Activated CD4-positive, alpha-beta T cell treated with anti-CD3 and anti-CD28 coated beads for 1 hour (primary cell): Measurements from ENCODE around the gene CORO6.

Experiments used
- DNase-seq: peaks from one replicate; pipeline ENCODE4 v3.0.0-alpha.2; 2020

The CORO6 gene

DNA sequence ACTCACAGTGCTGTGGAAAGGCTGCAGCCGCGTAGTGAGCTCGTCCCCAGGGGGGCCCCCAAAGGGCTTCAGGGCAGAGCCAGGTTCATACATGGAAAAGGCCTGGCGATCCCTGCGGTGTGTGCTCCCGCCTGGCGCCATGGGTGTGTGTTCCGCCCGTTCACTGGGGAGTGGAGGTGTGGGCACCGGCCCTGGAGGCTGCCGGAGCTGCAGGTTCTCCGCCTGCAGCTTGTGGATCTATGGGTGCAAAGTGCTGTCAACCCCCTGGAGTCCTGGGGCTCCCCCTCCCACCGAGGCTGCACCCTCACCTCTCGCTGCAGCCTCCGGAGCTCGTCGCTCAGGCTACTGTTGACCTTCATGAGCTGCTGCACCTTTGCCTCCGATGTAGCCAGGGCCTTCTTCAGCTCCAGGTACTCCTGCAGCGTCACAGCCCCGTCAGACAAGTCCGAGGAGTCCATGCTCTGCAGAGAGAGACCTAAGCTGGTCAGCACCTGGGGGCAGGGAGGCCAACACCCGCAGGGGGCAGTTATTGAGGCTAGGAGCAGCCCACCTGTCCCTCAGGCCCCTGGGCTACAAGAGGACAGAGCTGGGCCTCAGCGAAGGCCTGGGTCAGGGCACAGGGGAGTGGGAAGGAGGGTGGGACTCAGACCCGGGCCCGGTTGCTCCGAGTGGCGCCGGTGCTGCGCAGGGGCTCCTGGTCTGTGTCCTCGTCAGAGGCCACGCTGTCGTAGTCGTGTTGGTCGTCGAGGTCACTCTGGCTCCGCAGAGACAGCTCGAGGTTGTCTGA, 46.3 kb downstream of the CORO6 start:
- DNase-seq: no peak

DNA sequence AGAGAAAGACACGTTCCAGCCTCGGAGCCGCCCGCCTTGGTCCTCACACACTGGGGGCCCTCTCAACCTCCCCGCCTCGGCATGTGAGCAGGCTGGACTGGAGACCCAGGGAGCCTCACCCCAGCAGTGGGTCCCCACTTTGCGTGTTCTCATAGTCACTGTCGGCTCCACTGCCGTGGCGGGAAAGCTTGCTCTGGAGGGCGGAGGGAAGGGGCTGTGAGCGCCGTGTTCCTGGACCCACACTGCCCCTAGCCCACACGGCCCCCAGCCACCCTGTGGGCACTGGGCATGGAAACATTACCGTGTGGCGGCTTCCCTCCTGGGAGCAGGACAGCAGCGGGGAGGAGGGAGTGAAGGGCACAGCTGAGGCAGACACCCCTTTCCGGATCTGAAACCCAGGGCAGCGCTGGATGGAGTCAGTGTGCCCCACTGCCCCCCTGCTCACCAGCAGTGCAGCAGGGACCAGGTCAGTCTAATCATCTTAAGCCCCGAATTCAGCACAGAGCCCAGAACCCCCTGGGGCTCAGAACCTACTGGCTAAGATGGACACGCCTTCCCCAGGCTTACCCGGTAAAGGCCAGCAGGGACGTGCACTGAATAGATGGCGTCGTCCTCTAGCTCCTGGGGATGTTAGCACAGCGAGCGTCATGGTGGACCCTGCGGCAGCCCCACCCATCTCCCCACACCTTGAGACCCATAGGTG, 47.0 kb downstream of the CORO6 start:
- no peak for DNase-seq

DNA sequence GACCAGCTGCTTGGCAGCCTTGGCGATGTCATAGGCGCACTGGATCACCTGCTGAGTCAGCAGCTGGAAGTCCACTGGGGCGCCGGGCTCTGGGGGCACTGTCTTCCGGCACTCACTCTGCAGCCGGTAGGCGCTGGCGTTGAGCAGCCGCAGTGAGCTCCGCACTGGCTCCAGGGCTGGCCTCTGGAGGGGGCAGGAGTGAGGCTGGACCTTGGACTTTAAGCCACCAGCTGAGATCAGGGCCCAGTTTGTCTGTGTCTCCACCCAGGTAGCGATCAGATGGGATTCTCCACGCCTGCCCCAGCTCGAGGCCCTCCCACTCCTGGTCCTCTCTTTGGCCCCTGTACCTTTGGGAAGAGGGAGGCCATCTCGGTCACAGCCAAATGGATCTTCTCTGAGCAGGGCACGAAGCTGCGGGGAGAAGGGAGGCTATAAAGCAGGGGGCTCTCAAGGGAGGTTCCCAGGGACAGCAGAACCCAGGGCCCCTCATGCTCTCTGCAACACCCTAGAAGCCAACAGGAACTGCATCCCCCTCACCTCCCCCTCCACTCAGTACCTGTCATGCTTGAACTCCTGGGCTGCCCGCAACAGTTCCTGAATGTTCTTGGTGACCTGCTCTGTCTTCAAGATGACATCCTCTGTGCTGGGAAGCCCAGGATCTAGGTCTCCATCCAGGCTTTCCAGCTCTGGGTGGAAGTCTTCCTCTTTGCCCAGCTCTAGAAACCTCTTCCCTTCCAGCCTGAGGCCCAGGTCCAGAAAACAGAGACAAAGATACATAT, 47.8 kb downstream of the CORO6 start:
- DNase-seq: no peak

DNA sequence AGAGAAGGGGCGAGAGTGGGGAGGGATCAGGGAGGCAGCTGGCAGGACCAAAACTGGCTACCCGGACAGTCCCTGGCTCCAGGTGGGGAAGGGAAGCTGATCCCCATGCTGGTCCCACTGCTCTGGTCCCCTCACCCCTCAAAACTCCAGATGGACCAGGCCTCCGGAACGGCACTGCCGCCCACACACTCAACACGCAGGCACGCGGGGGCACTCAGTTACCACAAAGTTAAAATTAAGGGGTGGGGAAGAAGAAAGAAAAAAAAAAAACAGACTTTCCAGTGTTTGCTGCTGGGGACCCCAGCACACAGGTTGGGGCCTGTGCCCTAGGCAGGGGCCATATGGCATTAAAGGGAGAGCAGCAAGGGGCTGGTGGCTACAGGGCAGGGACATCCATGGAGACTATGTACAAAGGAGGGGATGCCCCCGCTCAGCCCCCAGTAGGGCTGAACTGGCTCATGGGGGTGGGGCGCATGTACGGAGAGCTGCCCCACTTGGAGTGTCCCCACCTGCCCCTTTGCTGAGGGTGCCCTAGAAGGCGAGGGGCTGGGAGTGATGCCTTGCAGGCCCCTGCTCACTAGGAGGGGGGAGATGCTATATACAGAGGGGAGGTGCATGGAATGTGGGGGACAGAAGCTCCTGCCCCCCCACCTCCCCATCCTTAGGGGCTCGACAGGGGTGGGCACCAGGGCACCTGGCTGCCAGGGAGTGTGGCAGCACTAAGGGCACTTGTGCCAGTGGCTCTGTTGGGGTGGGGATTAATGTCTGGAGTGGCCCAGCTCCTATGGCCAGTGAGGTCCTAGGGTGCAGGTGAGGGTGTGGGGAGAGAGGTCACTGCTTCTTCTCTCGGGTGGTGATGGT, 48.6 kb downstream of the CORO6 start:
- no peak for DNase-seq

DNA sequence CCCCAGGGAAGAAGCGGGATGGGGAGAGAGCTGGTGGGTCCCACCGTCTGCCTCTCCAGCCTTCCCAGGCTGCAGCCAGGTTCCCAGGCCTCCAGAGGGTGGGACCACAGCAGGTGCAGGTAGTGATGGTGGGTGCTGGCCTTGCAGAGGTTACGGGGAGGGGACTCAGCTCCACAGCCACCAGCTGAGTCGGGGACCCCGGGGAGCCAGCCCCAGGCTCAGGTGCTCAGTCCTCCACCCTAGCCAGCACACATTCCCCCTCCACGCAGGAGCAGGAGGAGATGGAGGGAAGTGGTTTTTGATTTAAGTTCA, 49.2 kb downstream of the CORO6 start:
- no peak for DNase-seq

DNA sequence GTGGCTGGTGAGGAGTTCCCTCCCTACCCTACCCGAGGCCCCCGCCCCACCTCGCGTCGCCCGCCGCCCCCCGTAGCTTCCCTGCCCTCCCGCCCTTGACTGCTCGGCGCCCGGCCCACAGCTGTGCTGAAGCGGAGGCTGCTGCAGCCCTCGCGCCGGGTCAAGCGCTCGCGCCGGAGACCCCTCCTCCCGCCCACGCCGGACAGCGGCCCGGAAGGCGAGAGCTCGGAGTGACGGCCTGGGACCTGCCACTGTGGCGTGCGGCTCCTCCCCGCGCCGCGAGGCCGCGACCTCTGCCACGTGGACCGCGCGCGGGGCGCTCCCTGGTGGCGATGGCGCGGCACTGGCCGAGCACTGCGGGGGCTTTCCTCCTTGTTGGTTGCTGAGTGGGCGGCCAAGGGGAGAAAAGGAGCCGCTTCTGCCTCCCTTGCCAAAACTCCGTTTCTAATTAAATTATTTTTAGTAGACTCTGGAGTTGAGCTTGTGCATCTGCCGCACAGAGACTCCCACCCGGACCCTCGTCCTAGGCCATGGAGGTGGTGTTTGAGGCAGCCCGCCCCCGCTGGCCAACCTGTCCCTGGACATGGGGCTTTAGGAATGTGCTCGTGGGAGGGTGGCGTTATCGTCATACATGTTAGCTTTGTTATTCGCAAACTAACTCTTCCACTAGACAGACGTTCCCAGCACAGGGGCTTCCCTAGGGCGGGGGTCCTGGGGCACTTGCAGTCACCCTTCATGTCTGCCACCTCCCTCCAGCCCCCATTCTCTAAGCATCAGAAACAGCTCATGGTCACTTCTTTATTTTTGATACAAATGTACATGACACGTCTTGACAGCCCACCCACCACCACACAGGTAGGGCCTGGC, 49.8 kb downstream of the CORO6 start:
- DNase-seq: peak; percentile 47

DNA sequence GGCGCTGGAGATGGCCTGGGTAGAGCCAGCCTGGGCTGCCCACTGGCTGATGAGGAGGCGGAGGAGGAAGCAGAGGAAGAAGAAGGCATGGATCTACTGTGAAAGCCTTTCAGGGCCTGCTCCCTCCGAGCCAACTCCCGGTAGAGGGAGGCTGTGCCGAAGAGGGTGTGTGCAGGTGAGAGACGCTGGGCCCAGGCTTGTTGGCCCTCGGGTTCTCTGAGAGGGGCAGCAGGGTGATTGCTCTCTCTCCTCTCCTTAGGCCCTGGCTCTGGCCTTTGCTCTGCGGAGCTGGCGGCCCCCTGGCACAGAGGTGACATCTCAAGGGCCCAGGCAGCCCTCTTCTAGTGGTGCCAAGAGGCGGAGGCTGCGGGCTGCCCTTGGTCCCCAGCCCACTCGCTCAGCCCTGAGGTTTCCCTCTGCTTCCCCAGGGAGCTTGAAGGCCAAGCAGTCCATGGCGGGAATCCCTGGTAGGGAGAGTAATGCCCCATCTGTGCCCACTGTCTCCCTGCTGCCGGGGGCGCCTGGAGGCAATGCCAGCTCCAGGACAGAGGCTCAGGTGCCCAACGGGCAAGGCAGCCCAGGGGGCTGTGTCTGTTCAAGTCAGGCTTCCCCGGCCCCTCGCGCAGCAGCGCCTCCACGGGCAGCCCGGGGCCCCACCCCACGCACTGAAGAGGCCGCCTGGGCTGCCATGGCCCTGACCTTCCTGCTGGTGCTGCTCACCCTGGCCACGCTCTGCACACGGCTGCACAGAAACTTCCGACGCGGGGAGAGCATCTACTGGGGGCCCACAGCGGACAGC, 50.6 kb downstream of the CORO6 start:
- no peak for DNase-seq

DNA sequence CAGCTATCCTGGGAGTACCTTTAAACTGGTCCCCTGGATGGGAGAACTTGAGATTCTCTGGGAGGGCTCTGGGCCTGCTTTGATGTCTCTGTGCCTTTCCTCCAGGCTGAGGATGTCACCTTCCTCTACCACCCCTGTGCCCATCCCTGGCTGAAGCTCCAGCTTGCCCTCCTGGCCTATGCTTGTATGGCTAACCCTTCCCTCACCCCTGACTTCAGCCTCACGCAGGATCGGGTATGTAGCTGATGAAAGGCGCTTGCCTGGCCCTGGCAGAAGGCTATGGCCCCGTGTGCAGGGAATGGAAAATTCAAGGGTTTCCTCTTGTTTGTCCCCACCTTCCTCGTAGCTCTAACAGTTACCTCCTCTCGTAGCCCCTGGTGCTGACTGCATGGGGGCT, 51.2 kb downstream of the CORO6 start:
- no peak for DNase-seq

DNA sequence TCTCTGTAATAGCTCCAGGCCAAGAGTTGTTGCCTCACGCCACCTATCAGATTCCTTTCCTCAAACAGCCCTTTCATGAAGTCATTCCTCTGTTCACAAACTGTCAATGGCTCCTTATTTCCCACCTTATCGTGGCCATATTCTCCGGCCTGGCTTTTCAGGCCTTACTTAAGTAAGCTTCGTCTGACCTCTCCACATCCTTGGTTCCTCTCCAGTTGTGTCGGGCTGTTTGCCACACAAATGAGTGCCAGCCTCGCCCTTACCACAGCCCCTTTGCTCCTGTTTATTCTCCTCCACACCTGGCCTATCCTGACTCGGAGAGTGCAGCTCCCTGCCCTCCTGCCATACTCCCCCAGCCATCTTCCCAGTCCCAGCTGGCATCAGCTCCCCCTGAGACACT, 52.2 kb downstream of the CORO6 start:
- DNase-seq: no peak

DNA sequence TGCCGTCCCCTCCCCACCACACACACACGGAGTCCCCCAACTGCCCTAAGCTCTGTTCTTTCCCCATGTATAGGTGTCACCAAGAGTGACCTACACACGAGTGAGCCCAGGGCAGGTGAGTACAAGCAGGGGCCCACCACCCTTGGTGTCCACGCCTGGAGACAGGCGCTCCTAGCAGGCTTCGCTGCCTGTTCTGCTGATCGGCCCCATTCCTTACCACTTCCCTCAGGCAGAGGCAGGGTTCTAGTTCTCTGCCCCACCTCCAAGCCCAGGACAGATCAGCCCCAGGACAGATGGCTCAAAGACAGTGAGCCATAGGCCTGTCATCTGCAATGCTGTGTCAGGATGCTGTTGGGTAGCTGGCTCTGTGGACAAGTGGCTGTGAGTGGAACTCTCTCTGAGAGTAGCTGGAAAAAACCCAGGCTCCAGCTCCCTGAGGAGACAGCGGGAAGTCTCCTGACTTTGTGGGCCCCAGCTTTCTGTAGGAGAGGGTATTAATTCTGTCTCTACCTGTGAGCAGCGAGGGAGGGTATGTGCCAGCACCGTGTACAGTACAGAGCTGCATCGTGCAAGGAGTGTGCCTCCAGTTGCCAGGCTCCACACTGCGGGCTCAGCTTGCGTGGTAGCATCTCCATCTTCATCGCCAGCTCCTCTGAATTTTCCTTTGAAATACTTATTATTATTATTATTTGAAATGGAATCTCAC, 53.3 kb downstream of the CORO6 start:
- DNase-seq: no peak

DNA sequence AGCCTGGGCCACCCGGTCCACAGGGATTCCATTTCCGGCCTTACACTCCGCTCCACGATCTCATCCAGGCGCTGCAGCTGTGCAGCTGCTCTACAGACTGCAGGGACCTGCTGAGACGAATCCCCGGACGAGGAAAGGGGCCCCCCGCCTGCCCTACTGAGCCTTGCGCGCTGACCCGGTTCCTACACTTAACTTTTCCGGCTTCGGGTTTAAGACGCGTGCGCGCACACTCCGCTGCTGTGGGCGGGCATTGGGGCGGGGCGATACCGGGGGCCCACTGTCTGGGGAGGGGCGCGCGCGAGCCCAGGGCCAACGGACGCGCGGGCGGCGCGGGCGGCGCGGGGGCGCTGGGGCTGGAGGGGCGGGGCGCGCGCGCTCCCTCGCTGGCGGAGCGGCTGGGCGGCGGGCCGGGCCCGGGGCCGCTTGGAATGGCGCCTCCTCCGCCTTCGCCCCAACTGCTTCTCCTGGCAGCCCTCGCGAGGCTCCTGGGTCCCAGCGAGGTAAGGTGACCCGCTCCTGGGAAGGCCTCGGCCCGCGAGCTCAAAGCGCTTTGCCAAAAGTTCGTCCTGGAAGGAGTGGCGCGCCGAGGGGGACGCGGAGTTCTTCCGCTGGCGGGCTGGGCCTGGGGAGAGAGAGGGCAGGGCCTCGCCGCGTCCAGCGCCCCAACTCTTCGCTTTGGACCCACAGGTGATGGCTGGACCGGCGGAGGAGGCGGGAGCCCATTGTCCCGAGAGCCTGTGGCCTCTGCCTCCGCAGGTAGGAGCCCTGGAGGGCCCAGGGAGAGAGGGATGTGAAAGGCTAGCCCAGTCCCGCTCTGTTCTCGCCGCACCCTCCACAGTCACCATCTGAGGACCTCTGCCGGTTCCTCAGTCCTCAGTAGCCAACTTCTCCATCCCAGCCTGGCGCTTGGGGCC, 54.1 kb downstream of the CORO6 start, which contains the start of gene TP53I13:
Gene TP53I13 (plus strand): TSS at position 371 of the 914 bp plus-strand sequence. CDS start 58 bp downstream, at position 429.
- DNase-seq: peak; percentile 86

DNA sequence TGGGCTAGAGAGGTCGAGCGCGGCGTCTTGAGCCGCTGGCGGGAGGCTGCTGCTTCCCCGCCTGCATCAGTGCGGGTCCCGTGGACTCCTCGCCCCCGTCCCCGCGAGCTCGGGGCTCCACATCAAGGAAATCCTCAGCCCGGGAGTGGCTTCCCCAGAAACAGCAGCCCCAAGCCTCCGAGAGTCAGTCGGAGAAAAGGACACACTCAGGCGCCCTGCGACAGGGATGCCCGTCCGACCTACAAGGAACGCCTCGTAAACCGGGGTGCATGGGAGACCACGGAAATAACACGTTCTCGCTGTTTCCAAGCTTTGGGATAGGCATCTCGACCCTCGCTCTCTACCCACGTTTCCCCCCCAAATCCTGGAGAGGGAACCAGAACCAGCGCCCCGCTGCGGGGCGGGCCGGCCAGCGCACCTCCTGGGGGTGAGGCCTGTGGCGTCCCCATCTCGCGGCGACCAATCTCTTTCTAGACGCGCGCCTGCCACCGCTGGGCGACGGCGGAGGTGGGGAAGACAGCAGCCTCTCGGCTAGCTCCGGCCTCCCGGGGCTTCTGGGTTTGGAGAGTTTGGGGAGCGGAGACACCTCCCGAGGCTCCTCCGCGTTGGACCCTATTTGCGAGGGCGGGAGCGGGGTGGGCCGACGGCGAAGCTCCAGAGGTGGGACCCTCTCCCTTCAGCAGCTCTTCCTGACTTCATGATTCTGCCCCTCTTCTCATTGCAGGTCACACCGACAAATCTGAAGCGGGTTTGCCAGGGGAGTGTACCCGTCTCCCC, 55.0 kb downstream of the CORO6 start:
- peak; percentile 60 for DNase-seq

DNA sequence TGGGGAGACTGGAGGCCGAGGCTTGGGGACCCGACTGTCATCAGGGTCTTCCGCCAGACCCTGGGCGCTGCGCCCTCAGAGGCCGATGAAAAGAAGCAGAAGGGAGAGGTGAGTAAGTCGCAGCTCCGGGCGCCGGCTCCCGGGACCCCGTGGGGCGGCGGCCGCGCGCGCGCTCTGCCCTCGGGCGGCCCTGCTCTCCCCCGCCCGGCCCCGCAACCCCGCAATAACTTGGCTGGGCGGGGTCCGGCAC, 55.5 kb downstream of the CORO6 start:
- no peak for DNase-seq

DNA sequence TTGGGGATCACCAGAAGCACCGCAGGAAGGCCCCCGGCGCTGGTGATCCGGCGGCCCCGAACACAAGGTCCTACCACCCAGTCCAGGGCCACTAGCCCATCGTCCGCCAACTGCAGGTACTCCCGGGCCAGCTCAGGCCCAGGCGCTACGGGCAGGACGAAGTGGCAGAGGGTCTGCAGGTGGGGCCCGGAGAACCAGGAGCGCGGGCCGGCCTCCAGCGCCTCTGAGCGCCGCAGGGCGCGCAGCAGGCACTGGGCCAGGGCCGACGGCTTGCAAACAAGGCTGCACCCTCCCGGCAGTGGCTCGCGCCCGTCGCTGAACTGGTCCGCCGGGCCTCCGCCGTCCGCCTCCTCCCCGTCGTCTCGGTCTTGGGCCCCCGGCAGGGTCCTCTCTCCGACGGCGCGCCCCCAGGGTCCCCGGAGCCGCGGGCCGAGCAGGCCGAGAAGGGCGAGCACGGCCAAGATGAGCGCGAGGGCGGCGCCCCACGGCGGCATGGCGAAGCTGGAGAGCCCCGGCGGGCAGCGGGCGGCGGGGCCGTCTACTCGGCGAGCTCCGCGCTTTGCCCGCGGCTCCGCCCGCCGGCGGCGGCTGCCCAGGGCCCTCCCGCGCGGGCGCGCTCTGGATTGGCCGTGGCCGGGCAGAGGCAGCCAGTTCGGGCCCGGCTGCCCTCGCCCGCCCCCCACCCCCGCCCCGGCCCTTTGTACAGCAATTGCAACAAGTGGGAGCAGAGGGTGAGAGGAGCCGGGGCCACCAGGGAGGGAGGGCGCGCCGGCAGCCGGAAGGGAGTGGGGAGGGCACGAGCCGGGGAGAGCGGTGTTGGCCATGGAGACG, 56.0 kb downstream of the CORO6 start, which contains the start of gene ABHD15:
Gene ABHD15 (minus strand): TSS at position 565 of the 831 bp plus-strand sequence. CDS start 71 bp downstream, at position 494.
- peak; percentile 36 for DNase-seq

DNA sequence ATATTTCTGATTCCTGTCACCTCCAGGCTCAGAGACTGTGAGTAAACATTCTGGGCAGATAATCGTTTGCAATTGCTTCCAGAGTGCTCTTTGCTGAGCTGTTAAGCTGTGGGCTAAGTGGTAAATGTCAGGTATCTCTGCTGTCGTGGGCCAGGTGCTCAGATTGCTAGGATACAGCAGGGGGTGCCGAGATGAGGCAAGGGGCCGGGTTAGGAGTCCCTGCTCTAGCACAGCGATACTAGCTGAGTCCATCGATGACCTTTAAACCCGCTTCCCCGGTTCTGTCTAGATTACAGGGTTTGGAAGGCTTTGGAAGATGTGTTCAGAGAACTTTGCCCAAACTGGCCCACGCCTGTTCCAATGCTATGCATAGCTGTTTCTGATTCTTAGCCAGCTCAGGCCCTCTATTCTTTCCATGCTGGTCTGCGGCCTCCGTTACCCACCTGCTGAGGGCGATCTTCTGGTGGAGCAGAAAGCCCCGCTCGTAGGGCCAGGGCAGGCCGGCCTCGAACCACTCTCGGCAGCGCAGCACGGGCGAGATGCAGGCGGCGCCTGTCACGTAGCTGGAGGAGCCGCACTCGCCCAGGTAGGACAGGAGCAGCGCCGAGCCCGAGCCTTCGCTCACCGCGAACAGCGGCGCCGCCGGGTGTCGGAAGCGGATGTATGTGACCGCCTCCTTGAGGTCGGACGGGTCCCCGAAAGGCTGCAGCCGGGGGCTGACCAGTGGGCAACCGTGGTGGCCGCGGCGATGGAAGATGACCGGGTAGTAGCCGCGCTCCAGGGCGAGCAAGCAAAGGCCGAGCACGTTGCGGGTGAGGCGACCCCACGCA, 56.9 kb downstream of the CORO6 start:
- no peak for DNase-seq
